Skeletal muscle tissue (tissue), 4 donors: ENCODE data around the gene CCDC60. TPM values are rescaled to one million over a fixed set of nuclear protein-coding genes. Genes with fewer than 3 reads are reported as not detected.
"Not testable (repeated sequence)": the region's sequence is repeated elsewhere in the genome, so short reads cannot be mapped to it uniquely, and the experiment has no call there.

Experiments
- H3K27ac ChIP-seq: one replicate; pipeline ENCODE4 v1.7.0; 2013; ENCODE audit warnings: mild to moderate bottlenecking, low read depth, low read length, inconsistent platforms
- H3K27me3 ChIP-seq, 3 donors: one replicate each; pipeline ENCODE4 v1.7.0; 2013; ENCODE audit warnings: low read length in 3 of 3; ENCODE audit not compliant: control insufficient read depth in 3 of 3, insufficient read depth in 3 of 3
- H3K36me3 ChIP-seq, 3 donors: one replicate each; pipeline ENCODE4 v1.7.0; 2013; ENCODE audit warnings: low read length in 3 of 3; ENCODE audit not compliant: control insufficient read depth in 3 of 3, insufficient read depth in 3 of 3
- H3K4me1 ChIP-seq, 3 donors: one replicate each; pipeline ENCODE4 v1.7.0; 2013; ENCODE audit warnings: low read length in 3 of 3, mild to moderate bottlenecking in 3 of 3; ENCODE audit not compliant: control insufficient read depth in 3 of 3, insufficient read depth in 3 of 3
- H3K4me3 ChIP-seq, 3 donors: one replicate each; pipeline ENCODE4 v1.7.0; 2013; ENCODE audit warnings: low read length in 3 of 3
- H3K9ac ChIP-seq, 3 donors: one replicate each; pipeline ENCODE4 v1.7.0; 2013; ENCODE audit warnings: low read length in 3 of 3, mild to moderate bottlenecking in 3 of 3, moderate library complexity in 2 of 3, low read depth in 1 of 3
- H3K9me3 ChIP-seq, 3 donors: one replicate each; pipeline ENCODE4 v1.7.0; 2013; ENCODE audit warnings: low read length in 3 of 3; ENCODE audit not compliant: control insufficient read depth in 3 of 3
- total RNA-seq: library from RNA; depleted of rRNA; stranded (reverse); fragments of >200 nt; gene quantifications from one replicate; pipeline ENCODE4 v1.2.3, GENCODE V29; 2014
- donor health status: Osteomylitis.

Gene CCDC60
- total RNA-seq, 1 donor from 2014 or later, result not detected

- Histone ChIP-seq H3K4me3 (no peak overlapping the region), H3K27ac (no peak overlapping the region), H3K27me3 (peaks cover 0 to 2% (median 0%) of the 10 kb centered on the region in 3 donors), H3K4me1 (no peaks in the 10 kb centered on the region), H3K36me3 (no peaks in the 10 kb centered on the region), H3K9me3 (no peaks in the 10 kb centered on the region), H3K9ac (no peak overlapping the region)
Measured at GRCh38 chr12:119327471-119327870, 7.1 kb upstream of the CCDC60 start.

GRCh38 chr12:119328111-119328510 lies 6.4 kb upstream of the CCDC60 start:
- H3K27me3 ChIP-seq, result no peaks in the 10 kb centered on the region
- no peaks in the 10 kb centered on the region for H3K9me3 ChIP-seq
- H3K9ac ChIP-seq, result no peak overlapping the region
- H3K4me3 ChIP-seq, result no peak overlapping the region
- H3K36me3 ChIP-seq, result no peaks in the 10 kb centered on the region
- H3K4me1 ChIP-seq, result no peaks in the 10 kb centered on the region
- H3K27ac ChIP-seq, result no peak overlapping the region

GRCh38 chr12:119338593-119339363 lies 4.2 kb downstream of the CCDC60 start:
- H3K36me3 ChIP-seq, result no peaks in the 10 kb centered on the region
- H3K9ac ChIP-seq, result no peak overlapping the region

GRCh38 chr12:119340578-119340977 lies 6.0 kb downstream of the CCDC60 start:
- Histone ChIP-seq H3K9me3 (no peaks in the 10 kb centered on the region), H3K27ac (no peak overlapping the region), H3K36me3 (no peaks in the 10 kb centered on the region), H3K4me1 (no peaks in the 10 kb centered on the region), H3K9ac (no peak overlapping the region), H3K4me3 (no peak overlapping the region), H3K27me3 (peaks cover 8 to 15% (median 14%) of the 10 kb centered on the region in 3 donors)

More at GRCh38 chr12:119338593-119339363, 4.2 kb downstream of the CCDC60 start:
- Histone ChIP-seq H3K27ac (no peak overlapping the region), H3K9me3 (no peaks in the 10 kb centered on the region), H3K27me3 (peaks cover 11 to 21% (median 19%) of the 10 kb centered on the region in 3 donors), H3K4me3 (no peak overlapping the region), H3K4me1 (no peaks in the 10 kb centered on the region)

GRCh38 chr12:119341020-119341419 lies 6.5 kb downstream of the CCDC60 start:
- Histone ChIP-seq H3K27me3 (peaks cover 8 to 15% (median 14%) of the 10 kb centered on the region in 3 donors), H3K4me1 (no peaks in the 10 kb centered on the region), H3K4me3 (no peak overlapping the region), H3K36me3 (no peaks in the 10 kb centered on the region), H3K9me3 (no peaks in the 10 kb centered on the region), H3K9ac (no peak overlapping the region), H3K27ac (no peak overlapping the region)

- Histone ChIP-seq H3K4me3 (no peak overlapping the region), H3K9ac (no peak overlapping the region), H3K27me3 (peaks cover 5 to 6% (median 5%) of the 10 kb centered on the region in 3 donors), H3K9me3 (no peaks in the 10 kb centered on the region), H3K27ac (no peak overlapping the region), H3K36me3 (no peaks in the 10 kb centered on the region), H3K4me1 (no peaks in the 10 kb centered on the region)
Measured at GRCh38 chr12:119341988-119342387, 7.5 kb downstream of the CCDC60 start.

GRCh38 chr12:119343130-119343529 lies 8.6 kb downstream of the CCDC60 start:
- no peak overlapping the region for H3K4me3 ChIP-seq
- no peaks in the 10 kb centered on the region for H3K36me3 ChIP-seq
- H3K9ac ChIP-seq, result no peak overlapping the region
- H3K27ac ChIP-seq, result no peak overlapping the region
- no peaks in the 10 kb centered on the region for H3K4me1 ChIP-seq
- no peaks in the 10 kb centered on the region for H3K9me3 ChIP-seq
- H3K27me3 ChIP-seq, result peaks cover 2 to 3% (median 2%) of the 10 kb centered on the region in 3 donors

GRCh38 chr12:119354172-119354571 lies 19.6 kb downstream of the CCDC60 start:
- Histone ChIP-seq H3K36me3 (no peaks in the 10 kb centered on the region), H3K4me3 (no peak overlapping the region), H3K9ac (no peak overlapping the region), H3K27me3 (peaks cover 0 to 8% (median 3%) of the 10 kb centered on the region in 3 donors), H3K27ac (no peak overlapping the region), H3K9me3 (peaks cover 0 to 2% (median 2%) of the 10 kb centered on the region in 3 donors), H3K4me1 (no peaks in the 10 kb centered on the region)

- not testable (repeated sequence) for H3K9ac ChIP-seq, H3K9me3 ChIP-seq, H3K4me1 ChIP-seq, H3K27me3 ChIP-seq, H3K4me3 ChIP-seq, H3K36me3 ChIP-seq, H3K27ac ChIP-seq
Measured at GRCh38 chr12:119360366-119360765, 25.8 kb downstream of the CCDC60 start.

GRCh38 chr12:119363037-119363436 lies 28.5 kb downstream of the CCDC60 start:
- no peaks in the 10 kb centered on the region for H3K4me1 ChIP-seq
- H3K4me3 ChIP-seq, result no peak overlapping the region
- H3K36me3 ChIP-seq, result no peaks in the 10 kb centered on the region
- no peaks in the 10 kb centered on the region for H3K27me3 ChIP-seq
- H3K27ac ChIP-seq, result no peak overlapping the region
- peaks cover 0 to 2% (median 2%) of the 10 kb centered on the region in 3 donors for H3K9me3 ChIP-seq
- no peak overlapping the region for H3K9ac ChIP-seq
